A673 (cell line): ENCODE data around the gene EXD2. TPM values are rescaled to one million over a fixed set of nuclear protein-coding genes. Genes with fewer than 3 reads are reported as not detected.

Experiments used
- BruUV-seq: library from RNA; stranded (reverse); fragments of 400-500 nt; replicated peaks from 2 replicates; lab custom pipeline; 2021; lab: Mats Ljungman, UMichigan
- CTCF ChIA-PET: fragments of 300-600 bp; sonication (Branson Sonifier 250); formaldehyde crosslinking; loops from one replicate; lab custom pipeline; 2022; ENCODE audit warnings: antibody characterized with exemption; lab: Charles Lee
- POLR2A ChIA-PET: fragments of 300-600 bp; sonication (Branson Sonifier 250); formaldehyde crosslinking; loops from one replicate; lab custom pipeline; 2022; ENCODE audit warnings: antibody characterized with exemption; ENCODE audit not compliant: low non-redundant PET; lab: Charles Lee
- DNase-seq: peaks from one replicate; pipeline ENCODE4 v3.0.0-alpha.2; 2015; ENCODE audit warnings: low spot score
- H3K27ac ChIP-seq: fragments of 200-600 bp; sonication (generic); 2 replicates; pipeline ENCODE4 v1.5.1; 2016; ENCODE audit warnings: mixed run types, low read depth, mild to moderate bottlenecking, mixed read lengths, antibody characterized with exemption, low read length; ENCODE audit not compliant: poor library complexity, severe bottlenecking
- H3K27me3 ChIP-seq: fragments of 200-600 bp; sonication (generic); replicated peaks from 2 replicates; pipeline ENCODE4 v1.6.1; 2017; ENCODE audit warnings: mixed run types, low read depth, mild to moderate bottlenecking, mixed read lengths, antibody characterized with exemption, low read length; ENCODE audit not compliant: insufficient read depth, poor library complexity
- H3K36me3 ChIP-seq: fragments of 200-600 bp; sonication (generic); 2 replicates; pipeline ENCODE4 v1.6.1; 2016; ENCODE audit warnings: mixed run types, mild to moderate bottlenecking, mixed read lengths, antibody characterized with exemption, low read length; ENCODE audit not compliant: insufficient read depth, poor library complexity, severe bottlenecking
- H3K4me1 ChIP-seq: fragments of 200-600 bp; sonication (generic); 2 replicates; pipeline ENCODE4 v1.6.1; 2017; ENCODE audit warnings: mixed run types, mild to moderate bottlenecking, mixed read lengths, antibody characterized with exemption, low read length; ENCODE audit not compliant: insufficient read depth, poor library complexity, severe bottlenecking
- H3K4me3 ChIP-seq: fragments of 200-600 bp; sonication (generic); 2 replicates; pipeline ENCODE4 v1.5.1; 2016; ENCODE audit warnings: low read depth, mixed run types, mild to moderate bottlenecking, mixed read lengths, low read length; ENCODE audit not compliant: poor library complexity, severe bottlenecking
- H3K9me3 ChIP-seq: fragments of 200-600 bp; sonication (generic); 2 replicates; pipeline ENCODE4 v1.6.1; 2016; ENCODE audit warnings: mixed run types, low read depth, mild to moderate bottlenecking, mixed read lengths, antibody characterized with exemption, low read length; ENCODE audit not compliant: poor library complexity, severe bottlenecking
- CTCF ChIP-seq: fragments of 300-800, 200-600 bp; sonication (generic); conservative IDR thresholded peaks from 2 replicates; pipeline ENCODE4 v1.5.1; 2017; ENCODE audit warnings: low read depth, mild to moderate bottlenecking, antibody characterized with exemption, low read length, moderate library complexity, mixed read lengths
- EZH2 ChIP-seq: fragments of 200-600 bp; sonication (generic); IDR thresholded peaks from 2 replicates; pipeline ENCODE4 v1.6.1; 2017; ENCODE audit warnings: borderline replicate concordance, low read depth, mild to moderate bottlenecking, mixed read lengths, antibody characterized with exemption, low read length; ENCODE audit not compliant: poor library complexity, severe bottlenecking
- intact Hi-C: fragments of 100-400 bp; cut with micrococcal nuclease; formaldehyde crosslinking; loops from one replicate; pipeline ENCODE4 v1.10.0; 2022; ENCODE audit not compliant: unreplicated experiment
- total RNA-seq: library from RNA; stranded (reverse); gene quantifications from 2 replicates; pipeline ENCODE4 v1.2.3, GENCODE V29; 2021

Gene EXD2
- total RNA-seq, 1 experiment from 2014 or later: 8.1 TPM

GRCh38 chr14:69247676-69248440 lies 56.6 kb downstream of the EXD2 start:
- no peak for DNase-seq
- no peaks in the 10 kb centered on the region for H3K36me3 ChIP-seq
- H3K4me3 ChIP-seq: no peak overlapping the region
- H3K27ac ChIP-seq: no peak overlapping the region
- no peaks in the 10 kb centered on the region for H3K4me1 ChIP-seq
- CTCF ChIA-PET: interaction anchor here (0.5 to 0.6 kb wide), 2 partner anchors 91 to 118 kb away, joined by 3 to 6 read pairs; no protein-coding TSS in a partner anchor
- no peaks in the 10 kb centered on the region for H3K9me3 ChIP-seq
- no peaks in the 10 kb centered on the region for H3K27me3 ChIP-seq
- TF ChIP-seq CTCF (peak; percentile 41; the same call in 1 of the 2 replicates), EZH2 (no peak)
- BruUV-seq: no TSS peak
- intact Hi-C loops: loop anchor here (10.0 kb wide), 1 partner anchor 477 kb away; no protein-coding TSS in a partner anchor
- POLR2A ChIA-PET: no interaction called here

- ChIA-PET CTCF (no interaction called here), POLR2A (no interaction called here)
- Histone ChIP-seq H3K4me3 (no peak overlapping the region), H3K36me3 (no peaks in the 10 kb centered on the region), H3K27me3 (no peaks in the 10 kb centered on the region), H3K27ac (no peak overlapping the region), H3K4me1 (no peaks in the 10 kb centered on the region), H3K9me3 (no peaks in the 10 kb centered on the region)
- TF ChIP-seq CTCF (no peak), EZH2 (no peak)
- no TSS peak for BruUV-seq
- no peak for DNase-seq
- intact Hi-C loops: loop anchor here (10.0 kb wide), 1 partner anchor 475 kb away; no protein-coding TSS in a partner anchor
These were observed 58.3 kb downstream of the EXD2 start for GRCh38 chr14:69249603-69250002.

- no peak for TF ChIP-seq CTCF
- no peak for TF ChIP-seq EZH2
- H3K36me3 ChIP-seq: no peaks in the 10 kb centered on the region
- ChIA-PET CTCF (no interaction called here), POLR2A (no interaction called here)
- H3K9me3 ChIP-seq: no peaks in the 10 kb centered on the region
- no peak for DNase-seq
- peaks cover under 1% of the 10 kb centered on the region for H3K27me3 ChIP-seq
- no peaks in the 10 kb centered on the region for H3K4me1 ChIP-seq
- no peak overlapping the region for H3K27ac ChIP-seq
- BruUV-seq: no TSS peak
- intact Hi-C loops: no loop called here
- H3K4me3 ChIP-seq: no peak overlapping the region
These were observed 61.6 kb downstream of the EXD2 start for GRCh38 chr14:69252851-69253250.
